Large intestine (tissue), 3 donors: ENCODE measurements around the gene OR2H1. TPM values are rescaled to one million over a fixed set of nuclear protein-coding genes. Genes with fewer than 3 reads are reported as not detected.

Experiments
- DNase-seq, 2 donors: peaks; one replicate each; pipeline versions ENCODE4 v3.0.0 to v3.0.0-alpha.2; 2013
- H3K27ac ChIP-seq: one replicate; pipeline ENCODE4 v1.5.1; 2013; ENCODE audit warnings: low read length
- H3K27me3 ChIP-seq: 2 replicates; pipeline ENCODE4 v1.6.1; 2013; ENCODE audit warnings: low read length; ENCODE audit not compliant: control insufficient read depth, insufficient read depth
- H3K36me3 ChIP-seq: 2 replicates; pipeline ENCODE4 v1.6.1; 2013; ENCODE audit warnings: low read length; ENCODE audit not compliant: control insufficient read depth, insufficient read depth
- H3K4me1 ChIP-seq: one replicate; pipeline ENCODE4 v1.6.1; 2013; ENCODE audit warnings: low read length; ENCODE audit not compliant: control insufficient read depth, insufficient read depth
- H3K4me3 ChIP-seq: one replicate; pipeline ENCODE4 v1.5.1; 2013; ENCODE audit warnings: low read length
- H3K9me3 ChIP-seq: one replicate; pipeline ENCODE4 v1.6.1; 2013; ENCODE audit warnings: mild to moderate bottlenecking, low read depth, low read length, moderate library complexity; ENCODE audit not compliant: control insufficient read depth
- WGBS: methylation state at CpG from one replicate; pipeline ENCODE4 v1.1.5; 2013; ENCODE audit warnings: low lambda C conversion rate; ENCODE audit not compliant: insufficient coverage; 5-methylcytosine and 5-hydroxymethylcytosine counted together
- polyA plus RNA-seq: library from polyadenylated mRNA; unstranded; fragments of 120-200 nt; gene quantifications from one replicate; pipeline ENCODE4 v1.2.1, GENCODE V29; 2013

The OR2H1 gene
- polyA plus RNA-seq, 1 donor = not detected

GRCh38 chr6:29506446-29507067, 49.6 kb downstream of the OR2H1 start:
- H3K9me3 ChIP-seq = no peaks in the 10 kb centered on the region
- H3K4me1 ChIP-seq = no peaks in the 10 kb centered on the region
- DNase-seq = no peak
- H3K27me3 ChIP-seq = no peaks in the 10 kb centered on the region
- no peaks in the 10 kb centered on the region for H3K36me3 ChIP-seq
- no peak overlapping the region for H3K4me3 ChIP-seq
- no CpG with 5 or more reads among the region's 11 CpGs for WGBS
- no peak overlapping the region for H3K27ac ChIP-seq

GRCh38 chr6:29507319-29507718, 50.4 kb downstream of the OR2H1 start:
- Histone ChIP-seq H3K4me1 (no peaks in the 10 kb centered on the region), H3K4me3 (no peak overlapping the region), H3K27ac (no peak overlapping the region), H3K27me3 (no peaks in the 10 kb centered on the region), H3K9me3 (no peaks in the 10 kb centered on the region), H3K36me3 (no peaks in the 10 kb centered on the region)
- no CpG with 5 or more reads among the region's 5 CpGs for WGBS
- no peak for DNase-seq

GRCh38 chr6:29509239-29509638, 52.3 kb downstream of the OR2H1 start:
- Histone ChIP-seq H3K4me3 (no peak overlapping the region), H3K4me1 (no peaks in the 10 kb centered on the region), H3K36me3 (no peaks in the 10 kb centered on the region), H3K9me3 (no peaks in the 10 kb centered on the region), H3K27ac (no peak overlapping the region), H3K27me3 (no peaks in the 10 kb centered on the region)
- DNase-seq = no peak
- no CpG with 5 or more reads among the region's 6 CpGs for WGBS

- no peaks in the 10 kb centered on the region for H3K27me3 ChIP-seq
- DNase-seq = no peak
- no CpG with 5 or more reads among the region's 9 CpGs for WGBS
These were observed 52.8 kb downstream of the OR2H1 start for GRCh38 chr6:29509711-29510110.

GRCh38 chr6:29510202-29510601, 53.2 kb downstream of the OR2H1 start:
- H3K36me3 ChIP-seq = no peaks in the 10 kb centered on the region
- WGBS = no CpG with 5 or more reads among the region's 4 CpGs
- H3K9me3 ChIP-seq = no peaks in the 10 kb centered on the region
- H3K27ac ChIP-seq = no peak overlapping the region
- H3K27me3 ChIP-seq = no peaks in the 10 kb centered on the region
- no peaks in the 10 kb centered on the region for H3K4me1 ChIP-seq
- no peak overlapping the region for H3K4me3 ChIP-seq
- DNase-seq = no peak

More at GRCh38 chr6:29509711-29510110, 52.8 kb downstream of the OR2H1 start:
- Histone ChIP-seq H3K27ac (no peak overlapping the region), H3K4me1 (no peaks in the 10 kb centered on the region), H3K36me3 (no peaks in the 10 kb centered on the region), H3K9me3 (no peaks in the 10 kb centered on the region), H3K4me3 (no peak overlapping the region)

- Histone ChIP-seq H3K4me1 (no peaks in the 10 kb centered on the region), H3K4me3 (no peak overlapping the region), H3K27ac (no peak overlapping the region), H3K36me3 (no peaks in the 10 kb centered on the region), H3K27me3 (no peaks in the 10 kb centered on the region), H3K9me3 (no peaks in the 10 kb centered on the region)
- WGBS = 100% methylated on average over 1 of the region's 2 CpGs
- DNase-seq = no peak
These were observed 53.9 kb downstream of the OR2H1 start for GRCh38 chr6:29510746-29511300.

Other genes starting within 250 kb of the OR2H1 start
- not detected for gene OR14J1, start 155.5 kb upstream of the OR2H1 start, polyA plus RNA-seq
- not detected for gene OR5V1, start 88.3 kb upstream of the OR2H1 start, polyA plus RNA-seq
- not detected for gene OR12D3, start 81.9 kb upstream of the OR2H1 start, polyA plus RNA-seq
- not detected for gene OR12D2, start 61.5 kb upstream of the OR2H1 start, polyA plus RNA-seq
- not detected for gene OR12D1, start 42.2 kb upstream of the OR2H1 start, polyA plus RNA-seq
- gene OR10C1, start 17.8 kb upstream of the OR2H1 start, polyA plus RNA-seq = not detected
- gene OR11A1, start 84 bp upstream of the OR2H1 start, polyA plus RNA-seq = not detected
- not detected for gene MAS1L, start 30.8 kb downstream of the OR2H1 start, polyA plus RNA-seq
- 8.1 TPM for gene UBD, start 102.6 kb downstream of the OR2H1 start, polyA plus RNA-seq
- 0.03 TPM for gene OR2H2, start 128.0 kb downstream of the OR2H1 start, polyA plus RNA-seq
- gene GABBR1, start 176.0 kb downstream of the OR2H1 start, polyA plus RNA-seq = 35.9 TPM
- 0.04 TPM for gene MOG, start 199.9 kb downstream of the OR2H1 start, polyA plus RNA-seq
- not detected for gene ZFP57, start 224.0 kb downstream of the OR2H1 start, polyA plus RNA-seq